Esophagus squamous epithelium (tissue), 4 donors: ENCODE results near the gene GSAP.

ENCODE experiments used
- POLR2A ChIP-seq, 4 donors: fragments of 450-650 bp; IDR thresholded peaks; one replicate each; pipeline ENCODE4 v1.6.1; 2017; ENCODE audit warnings: antibody characterized with exemption in 4 of 4, mild to moderate bottlenecking in 4 of 4, moderate library complexity in 3 of 4
- TF ChIP-seq, protein P1 (sequence below), 6 experiments: fragments of 450-650 bp in 4 of 6; fragments of 200-600 bp in 2 of 6; sonication (generic) in 2 of 6; IDR thresholded peaks; one replicate each; pipeline ENCODE4 v1.5.1; 2016 to 2019; ENCODE audit warnings: antibody characterized with exemption in 6 of 6, mild to moderate bottlenecking in 4 of 6, moderate library complexity in 4 of 6

DNA sequence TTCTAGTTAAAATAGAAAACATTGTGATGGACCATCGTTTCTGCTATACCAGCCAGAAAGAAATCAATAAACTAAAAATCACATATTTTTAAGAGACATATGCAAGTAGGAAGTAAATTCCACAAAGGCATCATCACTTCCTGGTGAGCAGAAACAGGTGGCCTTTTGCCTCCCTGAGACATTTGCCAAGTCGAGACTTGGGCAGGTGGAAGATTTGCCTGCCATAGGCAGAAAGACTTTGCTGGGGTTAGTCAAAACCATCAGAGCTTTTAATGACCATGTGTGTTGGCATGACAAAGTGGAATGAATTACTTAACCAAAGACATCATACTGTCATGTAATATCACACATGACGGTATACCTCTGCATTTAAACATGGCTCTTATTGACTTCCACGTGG, 150.5 kb downstream of the GSAP start:
- TF ChIP-seq, protein P1, sequence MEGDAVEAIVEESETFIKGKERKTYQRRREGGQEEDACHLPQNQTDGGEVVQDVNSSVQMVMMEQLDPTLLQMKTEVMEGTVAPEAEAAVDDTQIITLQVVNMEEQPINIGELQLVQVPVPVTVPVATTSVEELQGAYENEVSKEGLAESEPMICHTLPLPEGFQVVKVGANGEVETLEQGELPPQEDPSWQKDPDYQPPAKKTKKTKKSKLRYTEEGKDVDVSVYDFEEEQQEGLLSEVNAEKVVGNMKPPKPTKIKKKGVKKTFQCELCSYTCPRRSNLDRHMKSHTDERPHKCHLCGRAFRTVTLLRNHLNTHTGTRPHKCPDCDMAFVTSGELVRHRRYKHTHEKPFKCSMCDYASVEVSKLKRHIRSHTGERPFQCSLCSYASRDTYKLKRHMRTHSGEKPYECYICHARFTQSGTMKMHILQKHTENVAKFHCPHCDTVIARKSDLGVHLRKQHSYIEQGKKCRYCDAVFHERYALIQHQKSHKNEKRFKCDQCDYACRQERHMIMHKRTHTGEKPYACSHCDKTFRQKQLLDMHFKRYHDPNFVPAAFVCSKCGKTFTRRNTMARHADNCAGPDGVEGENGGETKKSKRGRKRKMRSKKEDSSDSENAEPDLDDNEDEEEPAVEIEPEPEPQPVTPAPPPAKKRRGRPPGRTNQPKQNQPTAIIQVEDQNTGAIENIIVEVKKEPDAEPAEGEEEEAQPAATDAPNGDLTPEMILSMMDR (IDR thresholded peaks at IDR 0.05): no peak
- TF ChIP-seq POLR2A (IDR thresholded peaks at IDR 0.05): no peak
